OCI-LY7 (cell line): ENCODE measurements around the gene MAL. TPM values are rescaled to one million over a fixed set of nuclear protein-coding genes. Genes with fewer than 3 reads are reported as not detected.

ENCODE experiments used
- Bru-seq: library from RNA; stranded (reverse); fragments of 400-500 nt; gene quantifications from one replicate; lab custom pipeline; 2021; lab: Mats Ljungman, UMichigan
- BruChase-seq, 2 experiments: library from RNA; stranded (reverse); fragments of 400-500 nt; gene quantifications; one replicate each; lab custom pipeline; 2021; lab: Mats Ljungman, UMichigan
- BruUV-seq: library from RNA; stranded (reverse); fragments of 400-500 nt; replicated peaks from 2 replicates; lab custom pipeline; 2021; lab: Mats Ljungman, UMichigan
- CTCF ChIA-PET: fragments of 300-600 bp; sonication (Branson Sonifier 250); formaldehyde crosslinking; loops from one replicate; lab custom pipeline; 2022; ENCODE audit warnings: antibody characterized with exemption; ENCODE audit not compliant: unreplicated experiment; lab: Charles Lee
- POLR2A ChIA-PET: fragments of 300-600 bp; sonication (Branson Sonifier 250); formaldehyde crosslinking; loops from one replicate; lab custom pipeline; 2022; ENCODE audit warnings: antibody characterized with exemption; lab: Charles Lee
- DNase-seq: peaks from one replicate; pipeline ENCODE4 v3.0.0-alpha.2; 2015; ENCODE audit warnings: low spot score
- H2AFZ ChIP-seq: fragments of 200-600 bp; sonication (generic), shearing (Covaris generic); 2 replicates; pipeline ENCODE4 v1.6.1; 2014; ENCODE audit warnings: mild to moderate bottlenecking, antibody characterized with exemption, low read length, moderate library complexity
- H3K27ac ChIP-seq: fragments of 200-600 bp; sonication (generic); 2 replicates; pipeline ENCODE4 v1.5.1; 2014; ENCODE audit warnings: mixed run types, low read depth, mild to moderate bottlenecking, moderate library complexity, low read length, inconsistent platforms; ENCODE audit not compliant: poor library complexity, severe bottlenecking
- H3K36me3 ChIP-seq: fragments of 200-600 bp; sonication (generic); 2 replicates; pipeline ENCODE4 v1.6.1; 2014; ENCODE audit warnings: mild to moderate bottlenecking, antibody characterized with exemption, low read length, moderate library complexity, mixed read lengths; ENCODE audit not compliant: insufficient read depth
- H3K4me1 ChIP-seq: fragments of 200-600 bp; sonication (generic); 2 replicates; pipeline ENCODE4 v1.5.1; 2014; ENCODE audit warnings: mild to moderate bottlenecking, low read length; ENCODE audit not compliant: insufficient read depth, poor library complexity, severe bottlenecking
- H3K4me2 ChIP-seq: fragments of 200-600 bp; sonication (generic); 2 replicates; pipeline ENCODE4 v1.6.1; 2014; ENCODE audit warnings: mild to moderate bottlenecking, low read length
- H3K4me3 ChIP-seq: fragments of 200-600 bp; sonication (generic); 2 replicates; pipeline ENCODE4 v1.5.1; 2014; ENCODE audit warnings: mild to moderate bottlenecking, low read depth, low read length; ENCODE audit not compliant: poor library complexity, severe bottlenecking
- H3K79me2 ChIP-seq: fragments of 200-600 bp; sonication (generic); 2 replicates; pipeline ENCODE4 v1.6.1; 2016; ENCODE audit warnings: low read depth, mild to moderate bottlenecking, low read length, moderate library complexity, mixed read lengths; ENCODE audit not compliant: insufficient read depth
- H3K9me2 ChIP-seq: fragments of 200-600 bp; sonication (generic); 2 replicates; pipeline ENCODE4 v1.6.1; 2016; ENCODE audit warnings: mild to moderate bottlenecking, low read length, mixed read lengths; ENCODE audit not compliant: insufficient read depth
- H3K9me3 ChIP-seq: fragments of 200-600 bp; sonication (generic); 2 replicates; pipeline ENCODE4 v1.6.1; 2014; ENCODE audit warnings: mild to moderate bottlenecking, mixed run types, low read length, mixed read lengths
- H4K20me1 ChIP-seq: fragments of 200-600 bp; sonication (generic); 2 replicates; pipeline ENCODE4 v1.6.1; 2014; ENCODE audit warnings: mild to moderate bottlenecking, antibody characterized with exemption, low read length, moderate library complexity, mixed read lengths; ENCODE audit not compliant: insufficient read depth
- CTCF ChIP-seq: fragments of 200-600 bp; sonication (generic); conservative IDR thresholded peaks from 2 replicates; pipeline ENCODE4 v1.5.1; 2014; ENCODE audit warnings: mild to moderate bottlenecking, antibody characterized with exemption, low read length, moderate library complexity, mixed read lengths
- EZH2phosphoT487 ChIP-seq: fragments of 200-600 bp; sonication (generic); IDR thresholded peaks from 2 replicates; pipeline ENCODE4 v1.6.1; 2018; ENCODE audit warnings: low read depth, borderline replicate concordance, mild to moderate bottlenecking, mixed run types, antibody characterized with exemption, low read length, moderate library complexity, mixed read lengths
- intact Hi-C: fragments of 100-400 bp; cut with micrococcal nuclease; formaldehyde crosslinking; loops from one replicate; pipeline ENCODE4 v1.10.0; 2022; ENCODE audit not compliant: unreplicated experiment
- long read RNA-seq: library from polyadenylated mRNA; stranded (forward); transcript quantifications from one replicate; pipeline ENCODE4 v2.0.0, GENCODE V29; 2022
- total RNA-seq, 2 experiments: library from RNA; depleted of rRNA in 1 of 2; stranded (reverse); fragments of >200 nt in 1 of 2; shearing (Covaris generic) in 1 of 2; gene quantifications; 2 replicates each; pipeline ENCODE4 v1.2.3, GENCODE V29; 2014 to 2022

The MAL gene
- total RNA-seq (2014; rRNA removed; shearing (Covaris generic)) (not detected in 2 replicates), total RNA-seq (2022) (not detected in 2 replicates), Bru-seq, nascent RNA (percentile 5 among the genes with signal in this experiment), BruChase-seq, experiment 1, labeled RNA remaining after a 6-hour chase (percentile 5 among the genes with signal in this experiment), BruChase-seq, experiment 2, labeled RNA remaining after a 2-hour chase (not detected)
- long read RNA-seq, result 0 reads

GRCh38 chr2:95025406-95026319, at the start of gene MAL:
MAL (plus strand) TSS chr2:95025708; CDS start chr2:95025793, 85 bp downstream.
- H3K4me3 ChIP-seq, result no peak within 1 kb of the TSS
- H2AFZ ChIP-seq, result no peak within 1 kb of the TSS
- DNase-seq, result no peak
- H3K79me2 ChIP-seq, result no peaks in the 10 kb centered on the region
- H3K4me2 ChIP-seq, result no peak within 1 kb of the TSS
- no TSS peak for BruUV-seq
- TF ChIP-seq EZH2phosphoT487 (no peak), CTCF (no peak)
- no peaks in the 10 kb centered on the region for H4K20me1 ChIP-seq
- H3K4me1 ChIP-seq, result no peaks in the 10 kb centered on the region
- no peaks in the 10 kb centered on the region for H3K9me3 ChIP-seq
- no peak within 1 kb of the TSS for H3K27ac ChIP-seq
- intact Hi-C loops, result no loop called here
- no peaks in the 10 kb centered on the region for H3K9me2 ChIP-seq
- POLR2A ChIA-PET, result no interaction called here
- no peaks in the 10 kb centered on the region for H3K36me3 ChIP-seq
- CTCF ChIA-PET, result no interaction called here

DNA sequence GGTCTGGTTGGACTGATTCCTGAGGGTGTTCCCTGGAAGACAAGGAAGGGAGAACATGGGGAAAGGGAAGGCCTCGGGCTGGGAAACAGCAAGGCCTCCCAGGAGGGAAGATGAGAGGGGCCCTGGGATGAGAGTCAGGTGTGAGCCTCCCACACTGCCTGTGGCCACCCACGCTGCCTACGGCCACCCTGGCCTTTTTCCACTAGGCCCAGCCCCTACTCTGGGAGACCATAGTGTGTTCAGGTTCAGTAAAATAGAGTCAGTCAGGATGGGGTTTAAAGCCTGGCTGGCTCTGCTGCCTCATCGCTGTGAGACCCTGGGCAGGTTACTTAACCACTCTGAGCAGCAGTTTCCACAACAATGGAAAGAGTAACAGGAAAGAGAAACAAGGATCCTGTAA, 47.7 kb upstream of the MAL start:
- intact Hi-C loops, result no loop called here

More for the DNA sequence above, 47.7 kb upstream of the MAL start:
- Histone ChIP-seq H2AFZ (no peak overlapping the region), H3K27ac (no peak overlapping the region), H3K4me2 (no peak overlapping the region), H3K9me2 (no peaks in the 10 kb centered on the region), H3K36me3 (no peaks in the 10 kb centered on the region), H3K4me1 (no peaks in the 10 kb centered on the region), H3K79me2 (no peaks in the 10 kb centered on the region), H4K20me1 (no peaks in the 10 kb centered on the region), H3K9me3 (no peaks in the 10 kb centered on the region), H3K4me3 (no peak overlapping the region)
- BruUV-seq, result no TSS peak
- CTCF ChIA-PET, result no interaction called here
- DNase-seq, result no peak
- TF ChIP-seq CTCF, result no peak
- POLR2A ChIA-PET, result no interaction called here
